Effector memory CD8-positive, alpha-beta T cell (primary cell): ENCODE results near the gene LRP1-AS.
A peak's percentile ranks its signal among the peaks of the same experiment; 100 is the strongest.

Experiments
- ATAC-seq: fragments of 150-1000 bp; cut with Tn5 transposase; replicated peaks from 2 replicates; pipeline ENCODE4 v1.10.0; 2021; ENCODE audit warnings: mild to moderate bottlenecking, moderate library complexity
- DNase-seq, 3 experiments: peaks; one replicate each; pipeline ENCODE4 v3.0.0; 2021
- H3K27ac Mint-ChIP-seq, 2 donors: one replicate each; pipeline ENCODE4 v1.8.0; 2022; ENCODE audit warnings: mild to moderate bottlenecking in 2 of 2, mixed read lengths in 2 of 2, moderate library complexity in 2 of 2
- H3K27me3 Mint-ChIP-seq, 2 donors: one replicate each; pipeline ENCODE4 v1.8.0; 2022; ENCODE audit warnings: mixed read lengths in 2 of 2
- H3K36me3 Mint-ChIP-seq: one replicate; pipeline ENCODE4 v1.8.0; 2022; ENCODE audit warnings: mild to moderate bottlenecking, moderate library complexity, mixed read lengths; ENCODE audit not compliant: insufficient read depth
- H3K4me1 Mint-ChIP-seq, 2 donors: one replicate each; pipeline ENCODE4 v1.8.0; 2022; ENCODE audit warnings: low read depth in 2 of 2, mixed read lengths in 2 of 2
- H3K4me3 Mint-ChIP-seq, 2 donors: one replicate each; pipeline ENCODE4 v1.8.0; 2022; ENCODE audit warnings: mild to moderate bottlenecking in 2 of 2, mixed read lengths in 2 of 2, moderate library complexity in 2 of 2
- H3K9me3 Mint-ChIP-seq, 2 donors: one replicate each; pipeline ENCODE4 v1.8.0; 2022; ENCODE audit warnings: mixed read lengths in 2 of 2

LRP1-AS gene

DNA sequence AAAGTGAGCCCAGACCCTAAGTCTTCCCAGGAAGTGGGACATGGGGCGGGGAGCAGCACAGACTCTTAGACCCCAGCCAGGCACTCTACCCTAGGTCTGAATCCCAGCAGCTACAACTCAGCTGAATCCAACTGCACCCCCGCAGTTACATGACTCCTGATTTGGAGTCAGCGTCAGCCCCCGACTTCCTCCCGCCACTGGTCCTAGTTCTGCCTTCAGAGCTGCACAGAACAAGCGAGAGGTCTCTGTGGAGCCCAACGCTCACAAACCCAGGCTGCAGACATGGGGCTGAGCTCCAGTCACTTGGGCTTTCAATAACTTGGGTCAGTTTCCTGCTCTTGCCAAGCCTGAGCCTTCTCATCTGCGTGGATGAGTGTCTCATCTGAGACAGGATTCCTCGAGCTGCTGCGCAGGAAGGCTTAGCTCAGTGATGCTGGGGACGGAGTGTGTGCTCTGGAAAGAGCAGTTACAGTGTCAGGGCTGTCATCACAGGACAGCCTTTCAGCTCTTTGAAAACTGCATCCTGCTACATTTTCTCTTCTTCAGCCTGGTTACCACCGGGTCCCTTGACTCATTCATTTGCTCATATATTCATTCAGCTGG lies 38.6 kb upstream of the LRP1-AS start:
- Mint-ChIP-seq H3K27me3 (no peaks in the 10 kb centered on the region), H3K36me3 (no peaks in the 10 kb centered on the region), H3K9me3 (no peaks in the 10 kb centered on the region), H3K4me3 (no peak overlapping the region), H3K27ac (no peak overlapping the region), H3K4me1 (peaks cover 3 to 7% of the 10 kb centered on the region in 2 donors)
- ATAC-seq (no peak), DNase-seq (no peak)

- ATAC-seq (no peak), DNase-seq (no peak)
- Mint-ChIP-seq H3K4me3 (no peak overlapping the region), H3K9me3 (no peaks in the 10 kb centered on the region), H3K36me3 (no peaks in the 10 kb centered on the region), H3K27me3 (no peaks in the 10 kb centered on the region), H3K27ac (no peak overlapping the region), H3K4me1 (peaks cover 3 to 7% of the 10 kb centered on the region in 2 donors)
These were observed 38.0 kb upstream of the LRP1-AS start for GRCh38 chr12:57185403-57185802.

- H3K4me1 Mint-ChIP-seq: peaks cover 3 to 7% of the 10 kb centered on the region in 2 donors
- no peak overlapping the region for H3K27ac Mint-ChIP-seq
- DNase-seq: no peak
- no peak overlapping the region for H3K4me3 Mint-ChIP-seq
- H3K27me3 Mint-ChIP-seq: no peaks in the 10 kb centered on the region
- H3K36me3 Mint-ChIP-seq: no peaks in the 10 kb centered on the region
- no peak for ATAC-seq
- no peaks in the 10 kb centered on the region for H3K9me3 Mint-ChIP-seq
These were observed 36.7 kb upstream of the LRP1-AS start for GRCh38 chr12:57183939-57184725.

GRCh38 chr12:57182918-57183575 lies 35.6 kb upstream of the LRP1-AS start:
- H3K9me3 Mint-ChIP-seq: no peaks in the 10 kb centered on the region
- H3K36me3 Mint-ChIP-seq: no peaks in the 10 kb centered on the region
- DNase-seq (peak; percentile 75 to 82 (median 81)), ATAC-seq (peak; percentile 99)
- H3K4me1 Mint-ChIP-seq: peaks cover 3 to 7% of the 10 kb centered on the region in 2 donors
- peaks cover 5 to 6% of the 10 kb centered on the region in 2 donors for H3K27me3 Mint-ChIP-seq
- no peak overlapping the region for H3K4me3 Mint-ChIP-seq
- H3K27ac Mint-ChIP-seq: peak overlapping the region in 1 of 2 donors; percentile 55

- Mint-ChIP-seq H3K27me3 (peaks cover 6 to 8% of the 10 kb centered on the region in 2 donors), H3K36me3 (no peaks in the 10 kb centered on the region), H3K27ac (no peak overlapping the region), H3K4me3 (no peak overlapping the region), H3K4me1 (peaks cover 3 to 7% of the 10 kb centered on the region in 2 donors), H3K9me3 (no peaks in the 10 kb centered on the region)
- no peak for ATAC-seq
- no peak for DNase-seq
These were observed 34.2 kb upstream of the LRP1-AS start for GRCh38 chr12:57181561-57182155.

DNA sequence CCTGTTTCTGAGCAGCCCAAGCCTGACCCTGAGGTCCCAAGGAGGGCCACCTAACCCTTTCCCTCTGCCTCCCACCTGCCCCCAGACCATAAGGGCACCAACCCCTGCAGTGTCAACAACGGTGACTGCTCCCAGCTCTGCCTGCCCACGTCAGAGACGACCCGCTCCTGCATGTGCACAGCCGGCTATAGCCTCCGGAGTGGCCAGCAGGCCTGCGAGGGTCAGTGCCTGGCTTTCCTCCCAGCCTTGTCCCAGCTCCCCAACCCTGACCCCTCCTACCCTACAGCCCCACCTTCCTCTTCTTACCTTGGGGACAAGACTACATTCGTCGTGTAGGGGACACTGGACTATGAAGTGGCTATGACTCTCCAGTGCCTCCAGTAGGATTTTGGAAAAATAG lies 33.7 kb upstream of the LRP1-AS start:
- Mint-ChIP-seq H3K4me3 (no peak overlapping the region), H3K9me3 (no peaks in the 10 kb centered on the region)
- no peak for ATAC-seq

GRCh38 chr12:57180321-57180989 lies 33.0 kb upstream of the LRP1-AS start:
- H3K27ac Mint-ChIP-seq: no peak overlapping the region

More for the DNA sequence above, 33.7 kb upstream of the LRP1-AS start:
- no peak overlapping the region for H3K27ac Mint-ChIP-seq
- DNase-seq: no peak
- peaks cover 3 to 7% of the 10 kb centered on the region in 2 donors for H3K4me1 Mint-ChIP-seq
- peaks cover 6 to 8% of the 10 kb centered on the region in 2 donors for H3K27me3 Mint-ChIP-seq
- H3K36me3 Mint-ChIP-seq: no peaks in the 10 kb centered on the region

GRCh38 chr12:57179331-57180086 lies 32.1 kb upstream of the LRP1-AS start:
- H3K27ac Mint-ChIP-seq: no peak overlapping the region
- no peaks in the 10 kb centered on the region for H3K9me3 Mint-ChIP-seq
- no peak overlapping the region for H3K4me3 Mint-ChIP-seq
- DNase-seq (no peak), ATAC-seq (no peak)
- peaks cover 6 to 8% of the 10 kb centered on the region in 2 donors for H3K27me3 Mint-ChIP-seq
- peaks cover 3 to 7% of the 10 kb centered on the region in 2 donors for H3K4me1 Mint-ChIP-seq
- no peaks in the 10 kb centered on the region for H3K36me3 Mint-ChIP-seq

More at GRCh38 chr12:57180321-57180989, 33.0 kb upstream of the LRP1-AS start:
- Mint-ChIP-seq H3K9me3 (no peaks in the 10 kb centered on the region), H3K4me1 (peaks cover 3 to 7% of the 10 kb centered on the region in 2 donors), H3K27me3 (peaks cover 6 to 8% of the 10 kb centered on the region in 2 donors), H3K36me3 (no peaks in the 10 kb centered on the region), H3K4me3 (no peak overlapping the region)
- DNase-seq (no peak), ATAC-seq (no peak)

- Mint-ChIP-seq H3K4me3 (no peak overlapping the region), H3K4me1 (peaks cover 3 to 6% of the 10 kb centered on the region in 2 donors), H3K9me3 (no peaks in the 10 kb centered on the region), H3K27ac (no peak overlapping the region), H3K27me3 (peaks cover 6 to 8% of the 10 kb centered on the region in 2 donors), H3K36me3 (no peaks in the 10 kb centered on the region)
- DNase-seq: no peak
- no peak for ATAC-seq
These were observed 30.8 kb upstream of the LRP1-AS start for GRCh38 chr12:57178213-57178612.

GRCh38 chr12:57177354-57177753 lies 29.9 kb upstream of the LRP1-AS start:
- Mint-ChIP-seq H3K36me3 (no peaks in the 10 kb centered on the region), H3K27me3 (peaks cover 6 to 8% of the 10 kb centered on the region in 2 donors), H3K9me3 (no peaks in the 10 kb centered on the region), H3K27ac (no peak overlapping the region), H3K4me1 (peaks cover 0 to 2% of the 10 kb centered on the region in 2 donors), H3K4me3 (no peak overlapping the region)
- no peak for DNase-seq
- ATAC-seq: no peak

- H3K9me3 Mint-ChIP-seq: no peaks in the 10 kb centered on the region
- no peak for ATAC-seq
- no peak overlapping the region for H3K4me3 Mint-ChIP-seq
- no peak overlapping the region for H3K27ac Mint-ChIP-seq
- peaks cover 0 to 2% of the 10 kb centered on the region in 2 donors for H3K4me1 Mint-ChIP-seq
- H3K36me3 Mint-ChIP-seq: no peaks in the 10 kb centered on the region
- peaks cover 6 to 8% of the 10 kb centered on the region in 2 donors for H3K27me3 Mint-ChIP-seq
- DNase-seq: no peak
These were observed 29.4 kb upstream of the LRP1-AS start for GRCh38 chr12:57176846-57177245.

DNA sequence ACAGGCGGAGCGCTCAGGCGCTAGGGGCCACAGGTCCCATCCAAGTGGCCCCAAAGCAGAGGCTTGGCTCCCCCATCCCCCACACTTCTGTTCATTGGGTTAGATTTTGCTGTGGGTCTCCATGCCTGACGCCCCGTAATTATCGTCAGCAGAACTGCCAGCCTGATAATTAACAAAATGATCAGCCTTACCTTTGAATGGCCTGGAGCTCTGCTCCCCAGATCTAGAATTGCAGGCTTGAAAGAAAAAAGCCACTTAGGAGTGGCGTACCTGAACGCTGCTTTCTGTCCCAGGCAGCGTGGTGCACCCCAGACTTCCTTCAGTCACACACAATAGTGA lies 28.7 kb upstream of the LRP1-AS start:
- Mint-ChIP-seq H3K27me3 (peaks cover 6 to 8% of the 10 kb centered on the region in 2 donors), H3K9me3 (no peaks in the 10 kb centered on the region), H3K27ac (no peak overlapping the region), H3K4me1 (peaks cover 0 to 2% of the 10 kb centered on the region in 2 donors), H3K4me3 (no peak overlapping the region), H3K36me3 (no peaks in the 10 kb centered on the region)
- ATAC-seq: no peak
- DNase-seq: no peak
